GM18498 (cell line): Measurements from ENCODE around the gene APBB1.

Experiments
- ATAC-seq: cut with Tn5 transposase; IDR thresholded peaks from one replicate; pipeline ENCODE4 v1.9.1; 2021; ENCODE audit warnings: mild to moderate bottlenecking, moderate library complexity; ENCODE audit not compliant: unreplicated experiment

The APBB1 gene

DNA sequence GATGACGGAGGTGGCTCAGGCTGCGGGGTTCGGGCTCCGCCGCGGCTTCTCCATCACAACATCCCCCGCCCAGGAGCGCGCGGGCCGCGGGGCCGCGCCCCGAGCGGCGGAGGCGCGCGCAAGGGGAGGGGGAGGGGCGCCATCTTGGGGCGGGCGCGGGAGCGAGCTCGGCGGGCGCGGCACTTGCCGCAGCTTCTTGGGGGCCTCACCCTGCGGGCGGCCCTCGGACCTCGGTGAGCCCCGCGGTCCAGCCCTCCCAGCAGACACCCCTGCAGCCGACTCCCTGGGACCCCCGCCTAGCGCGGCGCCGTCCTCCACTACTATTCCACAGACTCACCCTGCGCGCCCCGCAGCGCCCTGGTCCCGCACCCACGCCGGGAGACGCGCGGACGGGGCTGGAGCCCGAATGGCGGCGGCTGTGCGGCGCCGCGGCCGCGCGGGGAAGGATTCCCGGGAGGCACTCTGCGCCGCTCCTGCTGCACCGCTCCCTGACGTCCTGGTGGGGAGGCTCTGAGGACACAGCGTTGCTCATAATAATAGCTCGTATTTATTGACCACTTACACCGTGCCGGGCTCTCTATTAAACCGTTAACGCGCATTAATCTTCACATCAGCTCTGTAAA lies at the start of gene APBB1:
APBB1 (minus strand) TSS at position 86 of the 623 bp plus-strand sequence. CDS start 7,747 bp downstream, outside the sequence.
- peak; percentile 47 for ATAC-seq

DNA sequence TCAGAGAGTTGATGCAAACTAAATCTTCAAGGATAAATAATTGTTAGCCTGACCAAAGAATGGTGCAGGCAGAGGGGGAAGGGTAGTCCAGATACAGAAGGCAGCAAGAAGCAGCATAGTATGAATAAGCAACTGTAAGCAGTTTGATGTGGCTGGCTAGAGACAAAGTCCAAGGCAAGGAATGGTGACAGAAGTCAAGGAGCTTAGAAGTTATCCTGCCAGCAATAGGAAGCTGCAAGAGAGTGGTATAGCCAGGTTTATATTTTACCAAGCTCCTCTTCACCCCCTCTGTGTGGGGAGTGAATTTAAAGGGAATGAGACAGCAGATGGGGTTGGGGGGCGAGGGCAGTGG lies 40.2 kb upstream of the APBB1 start:
- ATAC-seq: no peak

DNA sequence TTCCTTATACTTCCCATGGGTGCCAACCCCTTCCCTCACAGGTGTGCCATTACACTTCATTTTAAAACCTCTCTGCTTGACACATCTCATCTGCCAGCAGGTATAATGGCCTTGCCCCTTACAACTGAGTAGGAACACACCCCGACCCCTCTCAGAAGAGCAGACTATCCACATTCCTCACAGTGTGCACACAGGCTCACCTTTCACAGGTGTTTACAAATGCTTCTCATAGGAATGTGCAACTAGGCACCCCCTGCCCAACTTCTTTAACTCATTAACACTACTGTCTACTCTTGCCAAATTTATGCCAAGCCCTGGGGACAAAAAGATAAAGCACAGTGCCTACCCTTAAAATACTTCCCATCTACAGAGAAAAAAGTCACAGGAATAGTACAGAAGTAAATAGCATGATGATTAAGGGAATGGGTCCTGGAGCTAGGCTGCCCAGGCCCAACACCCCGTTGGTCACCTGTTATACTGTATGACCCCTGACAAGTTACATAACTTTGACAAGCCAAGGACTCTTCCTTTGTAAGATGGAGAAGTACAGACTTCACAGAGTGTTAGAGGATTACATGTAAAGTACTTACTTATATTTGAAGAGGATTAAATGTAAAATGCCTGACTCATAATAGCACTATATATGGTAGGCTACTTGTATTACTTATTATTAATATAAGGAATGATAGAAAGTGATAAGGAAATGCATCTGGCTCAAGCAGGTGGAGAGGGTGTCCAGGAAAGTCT lies 39.6 kb upstream of the APBB1 start:
- no peak for ATAC-seq

DNA sequence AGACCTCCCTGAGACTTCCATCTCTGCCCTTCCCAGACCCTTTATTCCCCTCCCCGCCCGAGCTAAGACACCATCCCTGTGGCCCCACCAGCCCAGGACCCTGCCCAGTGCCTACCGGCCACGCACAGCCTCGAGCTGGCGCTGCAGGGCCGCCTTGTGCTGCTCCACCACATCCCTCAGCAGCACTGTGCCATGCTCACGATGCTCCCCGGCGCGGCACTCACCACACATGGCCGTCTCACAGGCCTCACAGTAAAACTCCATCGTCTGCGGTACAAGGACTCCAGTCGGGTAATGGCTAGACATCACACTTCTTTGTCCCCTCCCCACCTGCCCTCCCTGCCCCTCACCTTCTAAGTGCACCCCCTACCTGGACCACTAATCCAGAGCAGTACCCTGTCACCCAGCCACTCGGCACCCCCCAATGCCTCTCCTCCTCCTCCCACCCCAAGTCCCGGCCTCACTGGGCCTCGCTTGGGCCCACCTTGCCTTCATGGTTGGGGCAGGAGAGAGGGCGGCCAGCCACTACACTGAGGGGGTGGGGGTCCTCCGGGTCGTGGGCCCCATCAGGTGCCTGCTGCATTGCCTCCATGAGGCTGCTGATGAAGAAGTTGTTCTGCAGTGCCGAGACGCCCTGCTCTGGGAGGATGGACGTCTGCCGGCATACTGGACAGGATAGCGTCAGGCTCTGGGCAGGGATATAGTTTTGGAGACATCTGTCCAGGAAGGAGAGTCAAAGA lies 38.9 kb upstream of the APBB1 start:
- no peak for ATAC-seq

DNA sequence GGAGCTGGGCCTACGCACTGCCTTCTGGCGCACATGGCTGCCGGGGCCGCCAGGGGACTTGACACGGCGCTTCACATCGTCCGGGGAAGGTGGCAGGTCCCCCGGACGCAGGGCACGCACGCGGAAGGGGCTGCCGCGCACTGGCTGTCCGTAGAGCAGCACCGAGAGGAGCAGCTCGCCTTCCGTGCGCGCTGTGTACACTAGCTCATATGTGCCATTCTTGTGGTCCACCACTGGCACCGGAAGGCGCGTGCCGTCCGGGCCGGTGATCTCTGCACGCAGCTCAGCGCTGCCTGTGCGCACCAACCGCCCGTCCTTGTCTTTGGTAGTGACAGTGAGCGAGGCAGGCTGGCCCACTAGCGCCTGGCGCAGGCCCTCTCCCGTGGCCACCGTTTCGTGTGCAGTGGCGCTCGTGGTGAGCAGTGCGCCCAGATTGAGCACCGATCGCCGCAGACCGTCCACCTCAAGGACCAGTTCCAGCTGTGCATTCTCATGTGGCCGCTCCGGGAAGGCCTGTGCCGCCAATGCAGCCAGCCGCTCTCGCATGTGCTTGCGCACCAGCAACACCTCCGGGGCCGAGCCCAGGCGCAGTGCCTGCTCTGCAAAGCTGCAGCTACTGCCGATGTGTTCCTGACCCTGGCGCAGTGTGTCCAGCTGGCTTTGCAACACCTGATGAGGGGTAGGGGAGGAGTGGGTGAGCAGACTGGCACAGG lies 37.6 kb upstream of the APBB1 start:
- no peak for ATAC-seq

DNA sequence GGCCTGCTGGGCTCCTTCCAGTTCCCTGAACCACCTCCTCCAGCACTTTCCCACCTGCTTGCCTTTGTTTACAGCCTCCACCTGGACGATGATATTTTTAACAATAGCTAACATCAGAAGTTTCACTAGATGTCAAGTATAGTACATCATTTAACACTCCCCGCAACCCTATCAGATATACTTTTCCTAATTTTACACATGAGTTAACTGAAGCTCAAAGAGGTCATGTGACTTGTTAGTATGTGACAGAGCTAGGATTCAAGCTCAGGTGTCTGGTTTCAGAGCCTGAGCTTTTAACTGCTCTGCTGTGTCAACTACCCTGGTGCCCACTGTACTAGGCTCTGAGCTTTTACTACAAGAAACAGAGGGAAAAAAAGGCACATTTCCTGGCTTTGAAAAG lies 36.2 kb upstream of the APBB1 start:
- no peak for ATAC-seq

DNA sequence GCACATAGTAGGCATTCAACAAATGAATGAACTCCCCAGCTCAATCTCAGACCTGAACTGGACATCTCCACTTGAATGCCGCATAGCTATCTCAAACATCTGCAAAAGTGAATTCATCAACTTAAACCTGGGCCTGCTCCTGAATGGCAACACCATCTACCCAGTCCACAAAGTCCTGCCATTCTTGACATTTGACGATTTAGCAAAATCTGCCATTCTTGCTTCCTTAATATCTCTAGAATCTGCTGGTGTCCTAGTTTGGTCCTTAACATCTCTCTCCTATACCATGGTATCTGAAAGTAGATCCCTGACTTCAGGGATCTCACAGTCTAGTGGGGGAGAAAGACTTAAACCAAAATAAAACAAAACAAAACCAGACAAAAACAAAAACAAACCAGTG lies 34.3 kb upstream of the APBB1 start:
- ATAC-seq: no peak

DNA sequence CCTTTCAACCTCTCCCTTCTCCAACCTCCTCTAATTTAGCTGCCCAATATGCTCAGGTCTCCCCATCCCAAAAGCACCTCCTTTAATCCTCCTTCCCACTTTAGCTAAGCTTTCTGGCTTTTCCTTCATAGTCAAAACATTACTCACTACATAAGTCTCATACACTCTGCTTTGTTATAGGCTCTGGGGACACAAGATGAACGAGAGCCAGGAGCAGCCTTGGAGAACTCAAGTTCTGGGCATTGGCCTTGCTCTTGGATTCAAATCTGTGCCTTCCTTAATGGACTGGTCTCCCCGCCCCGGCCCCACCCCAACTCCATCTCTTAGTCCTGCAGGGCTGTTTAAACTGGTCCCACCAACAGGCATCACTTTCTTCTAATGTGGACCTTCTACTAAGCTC lies 33.3 kb upstream of the APBB1 start:
- no peak for ATAC-seq

DNA sequence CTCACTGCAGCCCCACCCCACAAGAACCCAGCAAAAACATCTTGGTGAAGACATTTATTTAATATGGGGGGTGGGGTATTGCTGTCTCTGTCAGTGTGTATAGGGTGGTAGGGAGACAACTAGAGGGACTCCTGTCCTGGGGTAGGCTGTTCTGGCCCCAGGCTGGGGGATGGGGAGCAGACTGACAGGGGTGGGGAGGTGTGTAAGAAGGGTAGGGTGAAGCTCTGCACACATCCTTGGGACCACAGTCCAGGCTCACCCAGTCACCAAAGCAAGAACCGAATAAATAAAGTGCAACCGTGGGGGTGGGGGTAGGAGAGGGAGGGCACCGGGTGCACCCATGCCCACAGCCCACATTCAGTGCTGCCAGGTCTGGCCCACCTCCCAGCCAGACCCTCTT lies 29.7 kb upstream of the APBB1 start:
- no peak for ATAC-seq

DNA sequence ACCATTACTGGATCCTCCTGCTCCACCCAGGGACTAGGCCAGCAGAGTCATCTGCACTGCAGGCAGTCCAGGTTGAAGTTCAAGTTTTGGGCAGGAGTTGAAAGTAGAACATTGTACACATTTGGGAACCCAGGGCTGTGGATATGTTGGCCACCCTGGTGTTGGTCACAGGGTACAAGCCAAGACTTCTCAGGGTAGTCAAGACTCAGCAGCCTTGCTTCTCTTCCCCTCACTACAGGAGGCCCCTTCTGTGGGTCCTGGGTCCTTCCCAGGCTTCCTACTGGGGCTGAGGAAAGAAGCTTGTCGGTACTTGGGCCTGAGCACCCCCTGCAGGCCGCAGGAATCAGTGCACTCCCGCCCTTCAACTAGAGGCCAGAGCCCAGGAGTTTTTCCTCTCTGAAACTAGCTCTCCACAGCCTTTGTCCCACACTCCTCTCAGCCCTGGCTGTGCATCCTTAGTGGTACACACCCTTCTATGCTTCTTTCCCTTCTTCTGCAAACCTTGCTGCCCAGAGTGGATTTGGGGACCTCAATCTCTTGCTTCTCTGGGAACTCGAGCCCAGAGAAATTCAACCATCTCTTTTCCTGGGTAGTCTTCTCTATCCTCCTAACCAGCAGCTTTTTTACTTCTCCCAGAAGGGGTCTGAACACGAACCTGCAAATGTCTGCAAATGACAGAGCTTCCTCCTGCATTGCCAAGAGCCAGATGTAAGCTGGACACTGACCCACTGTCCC lies 24.5 kb upstream of the APBB1 start:
- peak; percentile 76 for ATAC-seq

DNA sequence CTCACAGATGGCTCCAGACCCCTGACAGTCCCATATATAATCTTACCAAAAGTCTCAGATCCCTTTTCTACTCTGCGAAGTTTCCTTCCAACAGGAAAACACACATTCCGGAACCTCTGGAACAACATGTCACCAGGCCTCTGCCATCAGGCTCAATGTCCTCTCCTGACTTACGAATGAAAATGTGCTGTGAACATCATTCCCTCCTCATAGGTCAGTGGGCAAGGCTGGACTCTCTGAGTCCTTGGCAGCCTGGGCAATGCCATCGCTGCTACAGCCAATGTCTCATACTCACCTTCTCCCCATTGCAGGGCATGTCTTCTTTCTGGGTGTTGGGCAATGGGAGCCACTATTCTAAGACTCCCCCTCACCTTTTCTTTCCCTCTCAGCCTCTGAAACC lies 23.5 kb upstream of the APBB1 start:
- no peak for ATAC-seq

DNA sequence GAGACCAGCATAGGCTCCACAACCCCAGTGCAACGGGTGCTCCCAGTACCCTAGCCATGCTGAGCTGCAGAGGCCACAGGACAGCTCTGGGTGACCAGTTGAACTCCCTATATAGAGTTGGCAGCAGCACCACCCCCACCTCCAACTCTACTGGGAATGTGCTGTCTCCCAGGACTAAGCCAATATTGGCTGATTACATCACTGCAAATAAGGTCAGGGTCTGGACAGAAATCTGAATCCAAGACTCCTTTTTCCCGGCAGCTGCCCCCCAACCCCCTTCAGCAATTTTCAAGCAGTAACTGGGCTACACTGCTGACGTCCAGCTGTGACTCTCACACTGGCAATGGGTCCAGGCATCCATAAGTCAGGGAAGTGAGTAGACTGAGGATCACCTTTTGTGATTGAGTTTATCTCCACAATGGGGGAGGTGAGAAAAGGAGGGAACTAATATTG lies 22.0 kb upstream of the APBB1 start, which contains the start of gene HPX:
HPX (minus strand) TSS at position 82 of the 453 bp plus-strand sequence; CDS start at position 58, 24 bp downstream.
- ATAC-seq: no peak

DNA sequence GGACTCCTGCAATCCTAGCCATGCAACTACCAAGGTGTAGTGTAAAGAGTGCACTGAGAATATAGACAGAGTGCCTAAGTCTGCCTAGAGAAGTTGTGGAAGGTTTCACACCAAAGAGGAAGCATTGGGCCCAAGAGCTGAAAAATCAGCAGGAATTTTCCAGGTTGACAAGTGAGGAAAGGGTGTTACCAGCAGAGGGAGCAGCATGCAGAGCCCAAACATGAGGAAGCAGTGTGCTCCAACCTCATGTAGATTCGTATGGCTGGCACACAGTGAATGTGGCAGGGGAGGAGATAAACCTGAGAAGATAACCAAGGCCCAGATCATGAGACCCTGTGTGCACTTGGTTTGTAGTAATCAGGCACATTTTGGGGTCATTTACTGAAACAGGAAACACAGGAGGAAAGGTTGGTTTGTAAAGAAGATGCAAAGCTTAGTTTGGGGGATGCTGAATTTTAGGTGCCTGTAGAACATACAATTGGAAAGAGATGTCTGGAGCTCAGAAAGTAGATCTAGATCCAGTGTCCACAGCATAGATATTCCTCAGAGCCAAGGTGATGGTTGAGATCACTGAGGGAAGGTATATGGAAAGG lies 20.2 kb upstream of the APBB1 start:
- no peak for ATAC-seq

DNA sequence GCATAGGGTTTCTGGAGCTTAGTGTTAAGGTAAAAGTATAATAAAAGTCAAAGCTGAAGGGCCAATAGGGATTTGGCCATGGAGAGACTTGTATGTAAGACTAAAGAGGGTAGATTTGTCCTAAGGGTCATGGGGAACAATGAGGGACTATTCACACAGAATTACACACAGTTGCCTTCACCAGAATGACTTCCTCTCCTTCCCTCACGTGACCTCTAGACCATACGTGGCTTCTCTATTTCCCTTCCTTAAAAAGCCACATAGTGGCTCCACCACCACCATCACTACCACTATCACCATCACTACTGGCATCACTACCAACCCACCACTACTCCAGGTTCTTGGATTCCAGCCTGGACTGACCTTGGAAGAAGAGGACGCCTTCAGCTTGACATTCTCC lies 19.1 kb upstream of the APBB1 start:
- ATAC-seq: no peak

DNA sequence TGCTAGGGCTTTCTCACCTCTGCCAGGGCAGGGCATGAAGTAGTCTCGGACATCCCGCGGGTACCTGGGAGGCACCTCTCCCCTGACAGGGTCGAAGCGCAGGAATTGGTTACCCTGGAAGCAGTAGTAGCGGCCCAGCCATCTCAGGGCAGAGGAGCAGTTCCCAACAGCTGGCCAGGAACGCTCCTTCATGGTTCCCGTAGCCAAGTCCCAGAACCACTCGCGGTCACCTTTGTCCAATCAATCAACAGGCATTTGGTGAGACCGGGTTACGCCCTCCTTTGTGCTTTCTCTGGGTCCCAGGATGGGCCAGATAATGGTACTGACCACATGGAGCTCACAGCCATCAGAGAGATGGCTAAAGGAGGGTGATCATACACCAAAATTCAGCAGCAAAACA lies 18.5 kb upstream of the APBB1 start:
- ATAC-seq: no peak

DNA sequence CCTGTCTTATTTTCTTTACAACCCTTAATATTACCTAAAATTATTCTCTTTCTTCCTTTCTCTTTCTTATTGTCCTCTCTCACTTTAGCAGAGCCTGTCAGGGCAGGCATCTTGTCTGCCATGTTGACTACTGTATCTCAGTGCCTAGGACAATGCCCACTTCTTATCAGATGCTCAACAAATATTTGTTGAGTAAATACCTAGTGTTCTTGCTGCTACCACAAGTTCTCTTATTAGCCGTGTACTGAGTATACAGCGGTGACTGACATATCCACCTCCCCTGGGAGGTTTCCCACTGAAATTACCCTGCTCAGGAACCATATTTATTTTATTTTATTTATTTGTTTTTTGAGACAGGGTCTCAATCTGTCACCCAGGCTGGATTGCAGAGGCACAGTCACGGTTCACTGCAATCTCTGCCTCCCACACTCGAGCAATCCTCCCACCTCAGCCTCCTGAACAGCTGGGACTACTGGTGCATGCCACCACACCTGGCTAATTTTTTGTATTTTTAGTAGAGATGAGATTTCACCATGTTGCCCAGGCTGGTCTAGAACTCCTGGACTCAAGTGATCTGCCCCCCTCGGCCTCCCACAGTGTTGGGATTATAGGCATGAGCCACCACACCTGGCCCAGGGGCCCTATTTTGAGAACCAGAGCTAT lies 15.2 kb upstream of the APBB1 start:
- peak; percentile 39 for ATAC-seq

DNA sequence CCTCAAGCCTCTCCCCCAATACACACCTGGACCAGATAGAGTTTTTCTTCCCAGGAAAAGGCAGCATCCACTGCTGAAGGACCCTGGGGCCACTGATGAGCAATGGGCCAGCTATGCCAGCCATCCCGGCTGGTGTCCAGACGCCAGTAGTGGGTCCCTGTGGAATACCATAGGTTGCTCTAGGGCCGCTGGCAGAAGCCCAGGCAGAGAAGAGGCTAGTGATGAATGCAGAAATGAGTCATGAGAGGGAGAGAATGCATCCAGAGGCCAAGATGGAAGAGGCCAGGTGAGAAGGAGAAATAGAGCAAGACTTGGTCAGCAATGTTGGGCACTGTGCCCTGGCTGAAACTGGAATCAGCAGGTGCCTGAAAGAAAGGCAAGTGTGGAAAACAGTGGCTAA lies 13.0 kb upstream of the APBB1 start:
- no peak for ATAC-seq

DNA sequence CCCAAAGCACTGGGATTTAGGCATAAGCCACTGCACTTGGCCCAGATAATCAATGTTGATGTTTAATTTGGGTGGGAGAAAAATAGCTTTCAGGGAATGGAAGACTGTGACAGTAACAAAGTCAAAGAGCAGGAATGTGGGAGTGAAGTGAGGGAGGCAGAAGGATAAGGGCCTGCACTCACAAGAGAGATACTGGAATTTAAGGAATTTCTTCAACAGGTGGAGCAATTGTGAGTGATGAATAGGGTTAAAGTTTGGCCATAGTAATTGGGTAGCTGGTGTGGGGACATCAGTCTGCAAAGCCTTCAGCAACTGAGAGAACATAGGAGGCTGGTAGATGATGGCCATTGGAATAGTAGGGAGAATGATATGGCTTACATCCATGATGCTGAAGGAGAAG lies 8.6 kb upstream of the APBB1 start:
- ATAC-seq: no peak

DNA sequence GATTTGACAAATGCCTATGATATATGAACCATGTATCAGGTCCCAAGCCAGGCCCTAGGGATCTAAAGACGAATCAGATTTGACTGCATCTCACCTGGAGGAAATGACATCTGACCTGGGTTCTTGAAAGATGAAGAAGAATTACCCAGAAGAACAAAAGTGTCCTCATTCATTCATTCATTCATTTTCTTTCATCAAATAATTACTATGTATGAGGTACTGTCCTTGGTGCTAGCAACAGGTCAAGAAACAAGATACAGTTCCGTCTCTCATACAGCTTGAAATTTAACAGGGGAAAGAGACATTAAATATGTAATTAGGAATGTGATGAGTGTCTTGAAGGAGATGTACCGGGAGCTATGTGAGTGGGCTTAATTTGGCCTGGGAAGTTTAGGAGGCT lies 1.8 kb upstream of the APBB1 start:
- ATAC-seq: no peak

DNA sequence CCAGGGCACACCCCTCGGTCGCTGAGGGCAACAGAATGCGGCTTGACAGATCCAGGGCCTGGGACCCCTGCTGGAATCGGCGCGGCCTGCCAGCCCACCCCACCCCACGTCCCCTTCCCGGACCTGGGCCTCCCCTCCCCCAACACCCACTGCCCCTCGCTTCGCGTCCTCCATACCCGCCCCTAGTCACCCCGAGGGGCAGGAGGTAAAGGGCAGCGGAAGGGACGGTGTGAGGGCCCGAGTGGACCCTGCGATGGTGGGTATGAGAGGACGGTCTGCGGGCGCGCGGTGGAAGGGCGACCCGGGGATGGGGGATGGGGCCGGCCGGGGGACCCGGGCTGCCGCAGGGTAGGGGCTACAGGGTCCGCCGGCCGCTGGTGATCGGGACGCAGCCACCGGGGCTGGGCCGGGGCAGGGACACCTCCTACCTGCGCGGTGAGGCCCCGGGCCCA lies 311 bp downstream of the APBB1 start:
- no peak for ATAC-seq
